ENCODE data around the gene ZNF662.

GRCh38 chr3:42892807-42893206 is 13.1 kb upstream of the ZNF662 start:
- TF ChIP-seq ZC3H10 (CRISPR knock-in tag; IDR thresholded peaks at IDR 0.05) (no peak), GLIS3 (CRISPR knock-in tag; IDR thresholded peaks at IDR 0.05) (no peak), CREB5 (CRISPR knock-in tag; IDR thresholded peaks at IDR 0.05; ENCODE audit: low read depth) (no peak), CSRNP3 (CRISPR knock-in tag; IDR thresholded peaks at IDR 0.05) (no peak), TSHZ2 (CRISPR knock-in tag; IDR thresholded peaks at IDR 0.05) (no peak), PATZ1 (CRISPR knock-in tag; IDR thresholded peaks at IDR 0.05; ENCODE audit: borderline replicate concordance) (no peak), ZNF70 (CRISPR knock-in tag; IDR thresholded peaks at IDR 0.05) (no peak), SNAI2 (CRISPR knock-in tag; IDR thresholded peaks at IDR 0.05) (no peak)

Data from SK-N-SH treated with all-trans-retinoic acid at 6 μM for 48 hours (cell line).